HCT116 (cell line): ENCODE results near the gene ADD1. TPM values are rescaled to one million over a fixed set of nuclear protein-coding genes. Genes with fewer than 3 reads are reported as not detected.

Source experiments
- ATAC-seq: fragments of 200-7000 bp; cut with Tn5 transposase; 2 replicates; pipeline ENCODE4 v1.9.1; 2020; ENCODE audit warnings: mild to moderate bottlenecking, moderate library complexity
- BruUV-seq: library from RNA; stranded (reverse); fragments of 400-500 nt; replicated peaks from 2 replicates; lab custom pipeline; 2021; lab: Mats Ljungman, UMichigan
- CTCF ChIA-PET: fragments of 300-600 bp; sonication (Branson Sonifier 250); formaldehyde crosslinking; loops from one replicate; lab custom pipeline; 2021; ENCODE audit warnings: antibody characterized with exemption; lab: Charles Lee
- POLR2A ChIA-PET: fragments of 300-600, 350-600 bp; sonication (Branson Sonifier 250); formaldehyde crosslinking; loops from one replicate; lab custom pipeline; 2021; ENCODE audit warnings: antibody characterized with exemption; lab: Charles Lee
- RAD21 ChIA-PET, 2 experiments: fragments of 300-600 bp; sonication (Branson Sonifier 250); formaldehyde crosslinking; loops; one replicate each; lab custom pipeline; 2023; ENCODE audit warnings: low total read pairs in 2 of 2; ENCODE audit not compliant: uncharacterized antibody in 2 of 2, unreplicated experiment in 2 of 2, low non-redundant PET in 1 of 2; lab: Charles Lee
- DNase-seq: peaks from one replicate; pipeline ENCODE4 v3.0.0-alpha.2; 2010; ENCODE audit warnings: low read depth, low spot score
- H2AFZ ChIP-seq: fragments of 200-600 bp; shearing (Covaris generic), sonication (generic); 2 replicates; pipeline ENCODE4 v1.6.1; 2017; ENCODE audit warnings: low read depth, mixed run types, mixed read lengths, antibody characterized with exemption, low read length; ENCODE audit not compliant: poor library complexity, severe bottlenecking
- H3K27ac ChIP-seq: 2 replicates; pipeline ENCODE4 v1.5.1; 2012; ENCODE audit warnings: low read depth, low read length
- H3K27me3 ChIP-seq: fragments of 200-600 bp; sonication (generic); 2 replicates; pipeline ENCODE4 v1.6.1; 2016; ENCODE audit warnings: mixed run types, low read length, mixed read lengths; ENCODE audit not compliant: insufficient read depth
- H3K36me3 ChIP-seq, 2 experiments: fragments of 200-500 bp in 1 of 2; fragments of 200-600 bp in 1 of 2; sonication (Bioruptor generic) in 1 of 2; sonication (generic) in 1 of 2; 2 replicates each; pipeline versions ENCODE4 v1.5.1 to v1.6.1; 2014 to 2016; ENCODE audit warnings: low read length in 2 of 2, inconsistent platforms in 1 of 2, mixed read lengths in 1 of 2, mixed run types in 1 of 2; ENCODE audit not compliant: insufficient read depth in 2 of 2, control insufficient read depth in 1 of 2
- H3K4me1 ChIP-seq, 2 experiments: fragments of 200-600 bp in 1 of 2; sonication (generic) in 1 of 2; 2 replicates each; pipeline versions ENCODE4 v1.5.1 to v1.6.1; 2012 to 2017; ENCODE audit warnings: low read length in 2 of 2, inconsistent platforms in 1 of 2, mild to moderate bottlenecking in 1 of 2, mixed read lengths in 1 of 2, mixed run types in 1 of 2, moderate library complexity in 1 of 2; ENCODE audit not compliant: insufficient read depth in 2 of 2, control insufficient read depth in 1 of 2
- H3K4me2 ChIP-seq: fragments of 200-600 bp; sonication (generic); 2 replicates; pipeline ENCODE4 v1.6.1; 2017; ENCODE audit warnings: mixed run types, low read length, mixed read lengths
- H3K4me3 ChIP-seq, 2 experiments: fragments of 200-600 bp in 1 of 2; sonication (generic) in 1 of 2; replicated peaks in 1 of 2; 2 replicates each; pipeline ENCODE4 v1.5.1; 2011 to 2016; ENCODE audit warnings: low read length in 2 of 2, control low read depth in 1 of 2, low read depth in 1 of 2, mild to moderate bottlenecking in 1 of 2, mixed read lengths in 1 of 2, mixed run types in 1 of 2
- H3K79me2 ChIP-seq: fragments of 200-600 bp; sonication (generic); 2 replicates; pipeline ENCODE4 v1.6.1; 2017; ENCODE audit warnings: mild to moderate bottlenecking, mixed run types, low read length, moderate library complexity, mixed read lengths; ENCODE audit not compliant: insufficient read depth
- H3K9ac ChIP-seq: fragments of 200-600 bp; sonication (generic); 2 replicates; pipeline ENCODE4 v1.6.1; 2016; ENCODE audit warnings: low read length, mixed read lengths
- H3K9me2 ChIP-seq: fragments of 200-600 bp; sonication (generic), shearing (Covaris generic); 2 replicates; pipeline ENCODE4 v1.6.1; 2017; ENCODE audit warnings: mixed run types, mild to moderate bottlenecking, moderate library complexity; ENCODE audit not compliant: insufficient read depth
- H3K9me3 ChIP-seq, 2 experiments: fragments of 200-500 bp in 1 of 2; fragments of 200-600 bp in 1 of 2; sonication (Bioruptor generic) in 1 of 2; sonication (generic) in 1 of 2; 2 replicates each; pipeline ENCODE4 v1.6.1; 2014 to 2017; ENCODE audit warnings: low read length in 2 of 2, mixed read lengths in 2 of 2, inconsistent platforms in 1 of 2, low read depth in 1 of 2, mild to moderate bottlenecking in 1 of 2, mixed run types in 1 of 2, moderate library complexity in 1 of 2; ENCODE audit not compliant: control insufficient read depth in 1 of 2, insufficient read depth in 1 of 2
- H4K20me1 ChIP-seq: fragments of 200-600 bp; sonication (generic), shearing (Covaris generic); 2 replicates; pipeline ENCODE4 v1.6.1; 2017; ENCODE audit warnings: mixed run types, mild to moderate bottlenecking, moderate library complexity; ENCODE audit not compliant: insufficient read depth
- CBX3 ChIP-seq: IDR thresholded peaks from 2 replicates; pipeline ENCODE4 v1.6.1; 2012; ENCODE audit warnings: low read depth
- CEBPB ChIP-seq: IDR thresholded peaks from 2 replicates; pipeline ENCODE4 v1.6.1; 2012; ENCODE audit warnings: low read depth
- EGR1 ChIP-seq: IDR thresholded peaks from 2 replicates; pipeline ENCODE4 v1.6.1; 2012; ENCODE audit warnings: low read depth
- EZH2phosphoT487 ChIP-seq: fragments of 200-600 bp; IDR thresholded peaks from 2 replicates; pipeline ENCODE4 v1.6.1; 2018; ENCODE audit warnings: antibody characterized with exemption, borderline replicate concordance
- FOSL1 ChIP-seq: IDR thresholded peaks from 2 replicates; pipeline ENCODE4 v1.6.1; 2012; ENCODE audit warnings: low read depth
- JUND ChIP-seq: IDR thresholded peaks from 2 replicates; pipeline ENCODE4 v1.6.1; 2012
- POLR2A ChIP-seq: IDR thresholded peaks from 2 replicates; pipeline ENCODE4 v1.7.0; 2011; ENCODE audit warnings: borderline replicate concordance; ENCODE audit not compliant: insufficient read depth, insufficient read length; ENCODE audit errors: extremely low read depth
- RAD21 ChIP-seq: IDR thresholded peaks from 2 replicates; pipeline ENCODE4 v1.6.1; 2012; ENCODE audit warnings: low read depth, mild to moderate bottlenecking
- SIN3A ChIP-seq: IDR thresholded peaks from 2 replicates; pipeline ENCODE4 v1.6.1; 2012; ENCODE audit warnings: low read depth
- SP1 ChIP-seq: IDR thresholded peaks from 2 replicates; pipeline ENCODE4 v1.6.1; 2012; ENCODE audit warnings: low read depth
- SRF ChIP-seq: IDR thresholded peaks from 2 replicates; pipeline ENCODE4 v1.6.1; 2012; ENCODE audit warnings: low read depth
- TCF7L2 ChIP-seq: IDR thresholded peaks from 2 replicates; pipeline ENCODE4 v1.7.0; 2011; ENCODE audit warnings: borderline replicate concordance, inconsistent platforms; ENCODE audit not compliant: insufficient read depth, insufficient read length; ENCODE audit errors: extremely low read depth
- YY1 ChIP-seq: IDR thresholded peaks from 2 replicates; pipeline ENCODE4 v1.6.1; 2011; ENCODE audit warnings: low read length, low read depth, moderate library complexity, mild to moderate bottlenecking; ENCODE audit not compliant: insufficient replicate concordance; ENCODE audit errors: extremely low read depth
- ZFX ChIP-seq: fragments of 450-650 bp; IDR thresholded peaks from 2 replicates; pipeline ENCODE4 v1.6.1; 2017
- ZNF274 ChIP-seq: fragments of 200-500 bp; sonication (Bioruptor generic); IDR thresholded peaks from 2 replicates; pipeline ENCODE4 v1.6.1; 2014; ENCODE audit warnings: mild to moderate bottlenecking, low read depth, low read length, inconsistent platforms
- intact Hi-C: fragments of 100-400 bp; cut with micrococcal nuclease; formaldehyde crosslinking; loops from 2 replicates; pipeline ENCODE4 v1.10.0; 2022
- total RNA-seq: library from RNA; stranded (reverse); gene quantifications from one replicate; pipeline ENCODE4 v1.2.1, GENCODE V29; 2021; ENCODE audit not compliant: unreplicated experiment
- TF ChIP-seq, protein P1 (sequence below): IDR thresholded peaks from 2 replicates; pipeline ENCODE4 v1.6.1; 2012; ENCODE audit warnings: low read depth
- TF ChIP-seq, protein P2 (sequence below), 3 experiments: fragments of 200-600 bp in 1 of 3; sonication (generic) in 1 of 3; IDR thresholded peaks in 2 of 3; conservative IDR thresholded peaks in 1 of 3; 2 replicates each; pipeline ENCODE4 v1.5.1; 2012 to 2017; ENCODE audit warnings: low read depth in 2 of 3, low read length in 2 of 3, antibody characterized with exemption in 1 of 3, borderline replicate concordance in 1 of 3, control low read depth in 1 of 3, mild to moderate bottlenecking in 1 of 3, mixed read lengths in 1 of 3, mixed run types in 1 of 3, moderate library complexity in 1 of 3; ENCODE audit not compliant: insufficient read depth in 1 of 3
- TF ChIP-seq, protein P3 (sequence below): IDR thresholded peaks from 2 replicates; pipeline ENCODE4 v1.6.1; 2012
- TF ChIP-seq, protein P4 (sequence below): IDR thresholded peaks from 2 replicates; pipeline ENCODE4 v1.6.1; 2011; ENCODE audit warnings: mild to moderate bottlenecking, low read length, moderate library complexity; ENCODE audit not compliant: insufficient replicate concordance; ENCODE audit errors: extremely low read depth

ADD1 gene
- total RNA-seq, 1 experiment from 2014 or later, result 139 TPM

DNA sequence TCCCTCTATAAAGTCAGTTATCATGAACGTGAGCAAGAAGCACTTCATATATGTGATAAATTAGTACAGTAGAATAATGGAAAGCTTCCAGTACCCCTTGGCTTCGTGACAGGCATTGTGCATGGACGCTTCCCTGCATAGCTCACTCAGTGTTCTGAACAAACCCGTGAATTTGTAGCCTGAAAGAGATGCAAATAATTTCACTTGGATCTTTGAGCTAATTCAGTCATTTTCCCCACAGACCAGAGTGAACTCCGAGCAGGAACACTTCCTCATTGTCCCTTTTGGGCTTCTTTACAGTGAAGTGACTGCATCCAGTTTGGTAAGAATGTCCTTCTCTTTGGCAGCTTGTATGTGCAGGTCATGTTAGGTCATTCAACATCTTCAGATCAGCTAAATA is 50.1 kb downstream of the ADD1 start:
- Histone ChIP-seq H4K20me1 (no peaks in the 10 kb centered on the region), H2AFZ (no peak overlapping the region), H3K36me3 (peaks cover 6 to 25% of the 10 kb centered on the region in 2 experiments; a peak in 3 of 4 replicates), H3K27ac (no peak overlapping the region), H3K4me3 (no peak overlapping the region), H3K9me3 (no peaks in the 10 kb centered on the region), H3K4me1 (no peaks in the 10 kb centered on the region), H3K9me2 (no peaks in the 10 kb centered on the region), H3K79me2 (no peaks in the 10 kb centered on the region), H3K9ac (no peak overlapping the region), H3K27me3 (no peaks in the 10 kb centered on the region), H3K4me2 (no peak overlapping the region)
- intact Hi-C loops, result no loop called here
- no peak for ATAC-seq
- ChIA-PET CTCF (no interaction called here), POLR2A (no interaction called here), RAD21 (no interaction called here)
- no peak for DNase-seq
- TF ChIP-seq ZFX, result no peak
- TF ChIP-seq SIN3A, result no peak
- no peak for TF ChIP-seq CEBPB
- TF ChIP-seq, protein P1, sequence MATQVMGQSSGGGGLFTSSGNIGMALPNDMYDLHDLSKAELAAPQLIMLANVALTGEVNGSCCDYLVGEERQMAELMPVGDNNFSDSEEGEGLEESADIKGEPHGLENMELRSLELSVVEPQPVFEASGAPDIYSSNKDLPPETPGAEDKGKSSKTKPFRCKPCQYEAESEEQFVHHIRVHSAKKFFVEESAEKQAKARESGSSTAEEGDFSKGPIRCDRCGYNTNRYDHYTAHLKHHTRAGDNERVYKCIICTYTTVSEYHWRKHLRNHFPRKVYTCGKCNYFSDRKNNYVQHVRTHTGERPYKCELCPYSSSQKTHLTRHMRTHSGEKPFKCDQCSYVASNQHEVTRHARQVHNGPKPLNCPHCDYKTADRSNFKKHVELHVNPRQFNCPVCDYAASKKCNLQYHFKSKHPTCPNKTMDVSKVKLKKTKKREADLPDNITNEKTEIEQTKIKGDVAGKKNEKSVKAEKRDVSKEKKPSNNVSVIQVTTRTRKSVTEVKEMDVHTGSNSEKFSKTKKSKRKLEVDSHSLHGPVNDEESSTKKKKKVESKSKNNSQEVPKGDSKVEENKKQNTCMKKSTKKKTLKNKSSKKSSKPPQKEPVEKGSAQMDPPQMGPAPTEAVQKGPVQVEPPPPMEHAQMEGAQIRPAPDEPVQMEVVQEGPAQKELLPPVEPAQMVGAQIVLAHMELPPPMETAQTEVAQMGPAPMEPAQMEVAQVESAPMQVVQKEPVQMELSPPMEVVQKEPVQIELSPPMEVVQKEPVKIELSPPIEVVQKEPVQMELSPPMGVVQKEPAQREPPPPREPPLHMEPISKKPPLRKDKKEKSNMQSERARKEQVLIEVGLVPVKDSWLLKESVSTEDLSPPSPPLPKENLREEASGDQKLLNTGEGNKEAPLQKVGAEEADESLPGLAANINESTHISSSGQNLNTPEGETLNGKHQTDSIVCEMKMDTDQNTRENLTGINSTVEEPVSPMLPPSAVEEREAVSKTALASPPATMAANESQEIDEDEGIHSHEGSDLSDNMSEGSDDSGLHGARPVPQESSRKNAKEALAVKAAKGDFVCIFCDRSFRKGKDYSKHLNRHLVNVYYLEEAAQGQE, result no peak
- no peak for TF ChIP-seq CBX3
- TF ChIP-seq, protein P2, sequence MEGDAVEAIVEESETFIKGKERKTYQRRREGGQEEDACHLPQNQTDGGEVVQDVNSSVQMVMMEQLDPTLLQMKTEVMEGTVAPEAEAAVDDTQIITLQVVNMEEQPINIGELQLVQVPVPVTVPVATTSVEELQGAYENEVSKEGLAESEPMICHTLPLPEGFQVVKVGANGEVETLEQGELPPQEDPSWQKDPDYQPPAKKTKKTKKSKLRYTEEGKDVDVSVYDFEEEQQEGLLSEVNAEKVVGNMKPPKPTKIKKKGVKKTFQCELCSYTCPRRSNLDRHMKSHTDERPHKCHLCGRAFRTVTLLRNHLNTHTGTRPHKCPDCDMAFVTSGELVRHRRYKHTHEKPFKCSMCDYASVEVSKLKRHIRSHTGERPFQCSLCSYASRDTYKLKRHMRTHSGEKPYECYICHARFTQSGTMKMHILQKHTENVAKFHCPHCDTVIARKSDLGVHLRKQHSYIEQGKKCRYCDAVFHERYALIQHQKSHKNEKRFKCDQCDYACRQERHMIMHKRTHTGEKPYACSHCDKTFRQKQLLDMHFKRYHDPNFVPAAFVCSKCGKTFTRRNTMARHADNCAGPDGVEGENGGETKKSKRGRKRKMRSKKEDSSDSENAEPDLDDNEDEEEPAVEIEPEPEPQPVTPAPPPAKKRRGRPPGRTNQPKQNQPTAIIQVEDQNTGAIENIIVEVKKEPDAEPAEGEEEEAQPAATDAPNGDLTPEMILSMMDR (IDR thresholded peaks at IDR 0.05 in 2 of 3, conservative IDR thresholded peaks at IDR 0.05 in 1 of 3; ENCODE audit: borderline replicate concordance in 1 of 3, insufficient read depth in 1 of 3, low read depth in 2 of 3, low read length in 2 of 3), result no peak
- no peak for TF ChIP-seq EZH2phosphoT487
- TF ChIP-seq, protein P3, sequence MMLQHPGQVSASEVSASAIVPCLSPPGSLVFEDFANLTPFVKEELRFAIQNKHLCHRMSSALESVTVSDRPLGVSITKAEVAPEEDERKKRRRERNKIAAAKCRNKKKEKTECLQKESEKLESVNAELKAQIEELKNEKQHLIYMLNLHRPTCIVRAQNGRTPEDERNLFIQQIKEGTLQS, result no peak
- no peak for TF ChIP-seq POLR2A
- TF ChIP-seq, protein P4, sequence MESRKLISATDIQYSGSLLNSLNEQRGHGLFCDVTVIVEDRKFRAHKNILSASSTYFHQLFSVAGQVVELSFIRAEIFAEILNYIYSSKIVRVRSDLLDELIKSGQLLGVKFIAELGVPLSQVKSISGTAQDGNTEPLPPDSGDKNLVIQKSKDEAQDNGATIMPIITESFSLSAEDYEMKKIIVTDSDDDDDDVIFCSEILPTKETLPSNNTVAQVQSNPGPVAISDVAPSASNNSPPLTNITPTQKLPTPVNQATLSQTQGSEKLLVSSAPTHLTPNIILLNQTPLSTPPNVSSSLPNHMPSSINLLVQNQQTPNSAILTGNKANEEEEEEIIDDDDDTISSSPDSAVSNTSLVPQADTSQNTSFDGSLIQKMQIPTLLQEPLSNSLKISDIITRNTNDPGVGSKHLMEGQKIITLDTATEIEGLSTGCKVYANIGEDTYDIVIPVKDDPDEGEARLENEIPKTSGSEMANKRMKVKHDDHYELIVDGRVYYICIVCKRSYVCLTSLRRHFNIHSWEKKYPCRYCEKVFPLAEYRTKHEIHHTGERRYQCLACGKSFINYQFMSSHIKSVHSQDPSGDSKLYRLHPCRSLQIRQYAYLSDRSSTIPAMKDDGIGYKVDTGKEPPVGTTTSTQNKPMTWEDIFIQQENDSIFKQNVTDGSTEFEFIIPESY, result no peak
- no peak for TF ChIP-seq YY1
- no peak for TF ChIP-seq SRF
- no peak for TF ChIP-seq FOSL1
- no peak for TF ChIP-seq ZNF274
- no peak for TF ChIP-seq SP1
- TF ChIP-seq TCF7L2, result no peak
- no peak for TF ChIP-seq RAD21
- no peak for TF ChIP-seq JUND
- no peak for TF ChIP-seq EGR1
- no TSS peak for BruUV-seq
